ENCODE measurements around the gene RBMS2. TPM values are rescaled to one million over a fixed set of nuclear protein-coding genes. Genes with fewer than 3 reads are reported as not detected.

RBMS2 gene
- polyA plus RNA-seq, 2 of the 4 experiments (the other 2 are of a cell fraction) = 13.3 to 46.4 TPM

GRCh38 chr12:56593909-56594621 lies 72.4 kb downstream of the RBMS2 start (continued):
- peak; percentile 68 to 85 for TF ChIP-seq RAD21 (conservative IDR thresholded peaks at IDR 0.05 in 1 of 2, IDR thresholded peaks at IDR 0.05 in 1 of 2)
- no peak for TF ChIP-seq ZC3H11A (IDR thresholded peaks at IDR 0.05)
- TF ChIP-seq HEYL (CRISPR knock-in tag; IDR thresholded peaks at IDR 0.05) = no peak
- no peak for TF ChIP-seq BCL3 (IDR thresholded peaks at IDR 0.05)
- no peak for TF ChIP-seq ATOH8 (CRISPR knock-in tag; IDR thresholded peaks at IDR 0.05; ENCODE audit: low read depth)
- no peak for TF ChIP-seq EHMT2 (IDR thresholded peaks at IDR 0.05; ENCODE audit: low read depth)
- TF ChIP-seq MYC (IDR thresholded peaks at IDR 0.05; ENCODE audit: borderline replicate concordance, low read length) = no peak
- TF ChIP-seq RARB (CRISPR knock-in tag; IDR thresholded peaks at IDR 0.05) = no peak

- Histone ChIP-seq H3K4me3 (no peak overlapping the region), H3K27ac (no peak overlapping the region), H3K4me2 (no peak overlapping the region), H3K4me1 (no peaks in the 10 kb centered on the region), H3K9me3 (no peaks in the 10 kb centered on the region)
- ChIA-PET CTCF (interaction anchor here (0.9 to 21.2 kb wide), 6 partner anchors 16 to 87 kb away, joined by 3 to 282 read pairs (median 5); no protein-coding TSS in a partner anchor), POLR2A (no interaction called here)
- no peak for DNase-seq (ENCODE audit: low read depth in 1 of 2, low spot score in 1 of 2)
- TF ChIP-seq HDAC2 (IDR thresholded peaks at IDR 0.05) (no peak), MAZ (IDR thresholded peaks at IDR 0.05; ENCODE audit: borderline replicate concordance, low read depth, low read length) (no peak), EP300 (IDR thresholded peaks at IDR 0.05) (no peak), CBX2 (IDR thresholded peaks at IDR 0.05; ENCODE audit: borderline replicate concordance, low read depth) (no peak), FOSL2 (IDR thresholded peaks at IDR 0.05) (no peak), FOSL2 (CRISPR knock-in tag; IDR thresholded peaks at IDR 0.05) (no peak), HOXB5 (CRISPR knock-in tag; IDR thresholded peaks at IDR 0.05) (no peak), TFCP2L1 (CRISPR knock-in tag; IDR thresholded peaks at IDR 0.05) (no peak), FOSB (CRISPR knock-in tag; IDR thresholded peaks at IDR 0.05) (no peak), FOXS1 (CRISPR knock-in tag; IDR thresholded peaks at IDR 0.05) (no peak), MYC (IDR thresholded peaks at IDR 0.05; ENCODE audit: borderline replicate concordance, low read length) (no peak), HOXB13 (CRISPR knock-in tag; IDR thresholded peaks at IDR 0.05; ENCODE audit: low read depth) (no peak), ZNF302 (CRISPR knock-in tag; IDR thresholded peaks at IDR 0.05) (no peak), RFX5 (IDR thresholded peaks at IDR 0.05) (no peak), ZFP36 (IDR thresholded peaks at IDR 0.05; ENCODE audit: borderline replicate concordance, partially characterized antibody) (no peak), HOXA7 (CRISPR knock-in tag; IDR thresholded peaks at IDR 0.05) (no peak)
- 70% methylated on average over 3 of the region's 3 CpGs for WGBS (ENCODE audit: missing lambda C conversion rate)
- no peak for ATAC-seq
- FAIRE-seq = no peak
These were observed 75.2 kb downstream of the RBMS2 start for GRCh38 chr12:56596815-56597214.

- Histone ChIP-seq H3K9me3 (no peaks in the 10 kb centered on the region), H3K4me2 (no peak overlapping the region), H3K27ac (no peak overlapping the region), H3K4me3 (no peak overlapping the region), H3K4me1 (no peaks in the 10 kb centered on the region)
- ChIA-PET CTCF (interaction anchor here (0.6 to 1.6 kb wide), 3 partner anchors 8 to 85 kb away, joined by 3 to 8 read pairs (median 4); no protein-coding TSS in a partner anchor), POLR2A (no interaction called here)
- DNase-seq (ENCODE audit: low read depth in 1 of 2, low spot score in 1 of 2) (no peak), ATAC-seq (no peak), FAIRE-seq (no peak)
- 94% methylated on average over 15 of the region's 15 CpGs for WGBS (ENCODE audit: missing lambda C conversion rate)
- no peak for TF ChIP-seq MAZ (IDR thresholded peaks at IDR 0.05; ENCODE audit: borderline replicate concordance, low read depth, low read length)
These were observed 77.4 kb downstream of the RBMS2 start for GRCh38 chr12:56599041-56599440.

Data from A549 (cell line).